Testis (tissue), 2 donors: ENCODE results near the gene SLC16A2.

ENCODE experiments used
- CTCF ChIP-seq, 3 experiments: fragments of 450-650 bp in 2 of 3; fragments of 200-600 bp in 1 of 3; sonication (generic) in 1 of 3; IDR thresholded peaks; one replicate each; pipeline ENCODE4 v1.5.1; 2016 to 2019; ENCODE audit warnings: antibody characterized with exemption in 3 of 3, mild to moderate bottlenecking in 2 of 3, moderate library complexity in 1 of 3
- POLR2A ChIP-seq: fragments of 450-650 bp; IDR thresholded peaks from one replicate; pipeline ENCODE4 v1.6.1; 2017; ENCODE audit warnings: antibody characterized with exemption, mild to moderate bottlenecking, moderate library complexity

GRCh38 chrX:74422576-74423288 is 1.4 kb downstream of the SLC16A2 start:
- TF ChIP-seq CTCF (IDR thresholded peaks at IDR 0.05): no peak
- TF ChIP-seq POLR2A: no peak
